OCI-LY7 (cell line): ENCODE data around the gene ANKFY1.

ENCODE experiments used
- CTCF ChIP-seq: fragments of 200-600 bp; sonication (generic); conservative IDR thresholded peaks from 2 replicates; pipeline ENCODE4 v1.5.1; 2014; ENCODE audit warnings: mild to moderate bottlenecking, antibody characterized with exemption, low read length, moderate library complexity, mixed read lengths
- EZH2phosphoT487 ChIP-seq: fragments of 200-600 bp; sonication (generic); IDR thresholded peaks from 2 replicates; pipeline ENCODE4 v1.6.1; 2018; ENCODE audit warnings: low read depth, borderline replicate concordance, mild to moderate bottlenecking, mixed run types, antibody characterized with exemption, low read length, moderate library complexity, mixed read lengths

GRCh38 chr17:4175921-4176807 is 87.6 kb downstream of the ANKFY1 start:
- TF ChIP-seq EZH2phosphoT487, result no peak
- TF ChIP-seq CTCF, result no peak
